OCI-M2 (cell line): ENCODE measurements around the gene MYL12B.
A peak's percentile ranks its signal among the peaks of the same experiment; 100 is the strongest.

ENCODE experiments used
- DNase-seq: peaks from one replicate; lab custom pipeline; 2025; ENCODE audit not compliant: unreplicated experiment; lab: John Stamatoyannopoulos, UW

MYL12B gene

DNA sequence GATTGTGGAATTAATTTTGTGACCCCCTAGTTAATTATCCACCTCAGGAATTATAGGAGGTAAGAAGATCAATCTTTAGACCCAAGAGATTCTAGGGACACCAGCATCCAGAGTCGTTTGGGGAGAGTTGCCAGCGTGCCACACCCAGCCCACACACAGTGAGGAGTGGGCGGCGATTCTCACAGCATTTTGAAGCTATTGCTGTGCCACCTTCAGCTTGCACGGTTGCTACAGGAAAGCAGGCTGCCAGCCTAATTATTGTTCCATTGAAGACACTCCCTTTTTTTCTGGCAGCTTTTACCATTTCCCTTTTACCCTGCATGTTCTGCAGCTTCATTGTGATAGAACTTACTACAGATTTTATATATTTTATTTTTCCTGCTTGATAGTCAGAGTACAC, 27.5 kb upstream of the MYL12B start:
- DNase-seq: no peak

DNA sequence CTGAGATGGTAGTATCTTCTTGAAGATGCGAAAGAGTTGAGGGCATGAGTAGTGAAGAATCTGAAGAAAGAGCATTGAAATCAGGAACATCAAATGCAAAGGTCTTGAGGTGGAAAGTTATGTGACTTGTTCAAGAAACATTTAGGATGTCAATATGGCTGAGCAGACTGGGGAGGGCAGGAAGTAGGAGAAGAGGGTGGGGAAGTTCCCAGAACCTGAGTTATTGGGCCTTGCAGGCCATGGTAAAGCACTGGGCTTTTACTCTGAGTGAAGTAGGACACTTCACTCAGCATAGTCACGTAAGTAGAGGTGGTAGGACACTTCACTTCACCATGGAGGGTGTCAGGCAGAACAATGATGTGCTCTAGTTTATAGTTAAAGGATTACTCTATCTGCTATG, 26.1 kb upstream of the MYL12B start:
- no peak for DNase-seq

DNA sequence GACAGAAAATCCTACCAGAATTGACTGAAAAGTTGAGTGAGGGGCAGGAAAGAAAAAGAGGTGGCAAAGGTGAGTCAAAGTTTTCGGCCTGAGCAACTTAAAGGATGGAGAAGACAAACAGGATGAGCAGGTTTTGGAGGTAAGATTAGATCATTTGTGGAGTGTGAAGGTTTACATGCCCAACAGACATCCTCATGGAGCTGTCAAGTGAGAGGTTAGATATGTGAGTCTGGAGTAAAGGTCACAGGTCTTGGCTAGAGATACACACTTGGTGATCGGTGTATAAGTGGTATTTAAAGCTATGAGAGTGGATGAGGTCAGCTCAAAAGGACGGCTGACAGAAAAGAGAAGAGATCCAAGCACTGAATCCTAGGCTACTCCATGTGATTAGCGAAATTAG, 25.5 kb upstream of the MYL12B start:
- no peak for DNase-seq

DNA sequence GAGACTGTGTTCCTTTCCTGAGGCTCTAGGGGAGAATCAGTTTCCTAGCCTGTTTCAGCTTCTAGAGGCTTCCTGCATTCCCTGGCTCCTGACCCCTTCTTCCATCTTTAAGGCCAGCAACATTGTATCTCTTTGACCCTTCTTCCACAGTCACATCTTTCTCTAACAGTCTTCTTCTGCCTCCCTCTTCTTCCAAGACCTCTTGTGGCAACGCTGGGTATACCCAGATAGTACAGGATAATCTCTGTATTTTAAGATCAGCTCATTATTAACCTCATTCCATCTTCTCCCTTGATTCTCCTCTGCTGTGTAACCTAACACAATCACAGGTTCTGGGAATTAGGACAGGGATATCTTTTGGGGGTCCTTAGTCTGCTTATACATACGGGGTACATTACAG, 23.2 kb upstream of the MYL12B start:
- no peak for DNase-seq

DNA sequence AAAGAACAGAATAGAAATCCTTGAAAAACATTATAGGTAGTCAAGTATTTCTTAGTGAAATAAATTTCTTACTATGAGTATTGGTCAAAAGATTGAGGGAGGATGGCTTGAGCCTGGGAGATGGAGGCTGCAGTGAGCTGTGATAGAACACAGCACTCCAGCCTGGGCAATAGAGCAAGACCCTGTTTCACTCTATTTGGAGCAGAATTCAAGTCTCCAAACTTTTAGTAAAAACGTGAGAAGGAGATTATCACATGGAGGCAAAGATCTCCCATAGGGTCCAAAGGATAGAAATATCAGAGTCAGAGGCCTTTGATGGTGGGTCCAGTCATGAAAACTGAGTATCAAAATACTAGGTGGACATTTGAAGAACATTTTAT, 16.8 kb upstream of the MYL12B start:
- DNase-seq: no peak

DNA sequence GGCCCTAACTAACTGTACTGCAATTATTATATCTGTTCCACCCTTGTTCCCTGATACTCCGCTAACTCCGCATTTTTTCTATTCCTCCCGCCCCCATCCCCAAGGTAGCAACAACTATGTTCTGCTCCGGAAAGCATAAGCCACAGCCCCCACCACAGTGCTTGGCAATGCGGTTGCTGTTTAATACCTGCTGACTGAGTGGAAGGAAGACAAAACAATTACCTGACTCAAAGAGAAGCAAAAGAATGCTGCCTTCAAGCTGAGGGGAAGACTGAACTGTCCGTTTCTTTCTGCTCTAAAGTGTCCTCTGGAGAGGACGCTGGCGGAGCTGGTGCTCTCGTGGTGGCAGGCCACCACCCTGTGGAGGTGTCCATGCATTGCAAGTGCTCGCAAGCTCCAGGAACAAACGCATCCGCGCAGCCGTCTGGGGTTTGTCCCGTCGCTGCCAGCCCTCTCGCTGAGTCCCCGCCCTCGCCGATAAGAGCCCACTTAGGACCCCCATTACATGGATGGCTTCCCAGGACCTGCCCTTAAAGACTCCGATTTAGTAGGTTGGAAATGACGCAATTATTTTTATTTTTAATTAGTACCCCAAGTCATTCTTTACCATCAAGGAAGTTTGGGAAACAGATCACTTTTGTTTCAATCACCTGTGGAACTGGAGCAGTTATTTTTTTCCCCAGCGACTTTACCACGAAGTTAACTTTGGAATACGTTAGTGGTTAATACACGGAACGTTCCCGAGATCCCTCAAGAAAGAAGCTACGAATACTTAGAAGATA, 15.9 kb upstream of the MYL12B start:
- DNase-seq: peak; percentile 42

DNA sequence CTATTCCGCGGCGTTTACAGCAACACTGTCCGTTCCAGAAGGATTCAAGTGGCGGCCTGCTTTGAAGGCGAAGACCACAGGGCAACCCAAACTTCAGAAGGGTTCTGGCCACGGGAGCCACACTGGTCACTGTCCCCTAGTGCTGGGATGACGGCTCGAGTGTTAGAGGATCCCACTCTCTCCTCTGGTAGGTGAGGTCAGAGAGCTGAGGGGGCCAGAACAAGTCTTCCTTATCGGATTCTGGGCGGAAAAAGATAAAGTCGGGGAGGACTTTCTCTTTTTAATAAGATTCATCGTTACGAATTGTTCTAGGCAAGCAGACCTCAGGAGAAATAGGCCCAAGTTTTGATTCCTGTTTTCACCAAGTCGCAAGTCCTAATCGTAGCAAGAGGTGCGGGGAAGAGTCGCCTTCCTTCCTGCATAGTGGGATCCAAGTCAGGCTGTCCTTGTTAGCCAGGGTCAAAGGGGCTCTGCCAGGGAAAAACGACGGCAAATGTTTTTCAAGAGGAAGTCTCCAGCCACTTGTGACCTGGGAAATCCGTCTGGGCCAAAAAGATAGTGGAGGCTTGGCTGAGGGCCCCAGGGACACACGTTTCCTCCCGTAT, 15.2 kb upstream of the MYL12B start:
- peak; percentile 84 for DNase-seq

DNA sequence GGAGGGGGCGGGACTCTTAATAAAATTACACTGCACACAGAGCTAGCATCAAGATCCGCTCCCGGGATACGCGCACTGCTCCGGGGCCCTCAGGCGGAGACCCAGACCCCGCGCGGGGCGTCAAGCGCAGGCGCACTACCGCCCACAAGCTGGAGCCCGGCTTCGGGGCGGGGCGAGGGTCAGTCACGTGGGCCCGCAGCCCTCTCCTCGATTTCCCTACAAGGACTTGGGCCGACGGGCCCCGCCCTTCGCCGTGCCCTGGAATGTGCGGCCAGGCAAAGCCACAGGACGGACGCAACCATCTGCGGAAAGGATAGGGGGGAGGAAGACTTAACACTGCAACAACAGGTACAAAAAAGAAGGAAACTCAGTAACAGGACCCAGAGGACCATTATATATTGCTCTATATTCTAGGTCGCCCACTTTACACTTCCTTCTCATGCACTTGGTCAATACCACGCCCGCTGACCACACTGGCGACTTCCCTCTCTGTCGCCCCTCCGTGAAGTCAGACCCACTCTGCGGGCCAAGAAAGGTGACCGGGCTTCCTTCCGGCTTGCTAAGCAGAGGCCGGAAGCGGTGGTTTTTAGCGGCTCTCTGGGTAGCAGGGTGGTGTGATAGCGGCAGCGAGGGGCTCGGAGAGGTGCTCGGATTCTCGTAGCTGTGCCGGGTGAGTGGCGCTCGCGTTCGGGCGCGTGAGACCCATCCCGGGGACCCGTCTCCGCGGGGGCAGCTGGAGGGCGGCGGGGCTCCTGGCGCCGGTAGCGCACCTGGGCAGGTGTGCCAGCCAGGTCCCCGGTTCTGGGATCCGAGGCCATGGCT, 14.5 kb upstream of the MYL12B start, which contains the start of gene MYL12A:
TSS of gene MYL12A (plus strand) at position 562 of the 822 bp plus-strand sequence. CDS start 5,447 bp downstream, outside the sequence.
- peak; percentile 97 for DNase-seq

DNA sequence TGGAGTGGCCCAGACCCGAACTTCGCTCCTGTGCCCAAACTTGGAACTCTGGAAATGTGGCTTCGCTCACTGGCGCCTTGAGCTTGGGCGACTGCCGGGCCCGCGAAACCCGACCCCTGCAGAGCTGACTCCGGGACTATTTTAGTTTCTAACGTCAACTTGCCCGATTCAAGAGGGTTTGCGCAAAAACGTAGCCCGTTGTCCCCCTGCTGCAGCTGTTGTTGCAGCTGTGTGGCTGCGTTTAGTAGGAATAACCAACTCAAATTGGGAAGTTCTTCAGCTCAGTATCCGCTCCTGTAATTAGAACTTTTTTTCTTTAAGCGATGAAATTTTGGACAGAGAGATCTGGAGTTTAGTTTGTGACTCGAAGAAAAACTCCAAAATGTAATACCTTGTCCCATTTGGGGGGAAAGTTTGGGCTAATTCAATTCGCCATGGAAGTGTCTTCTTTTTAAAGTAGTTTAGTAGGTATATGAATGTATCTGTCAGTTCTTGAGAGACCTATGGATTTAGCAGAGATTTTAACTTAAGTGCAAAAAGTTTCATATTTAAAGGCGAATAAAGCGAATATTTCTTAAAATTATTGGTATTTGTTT, 13.8 kb upstream of the MYL12B start:
- no peak for DNase-seq

DNA sequence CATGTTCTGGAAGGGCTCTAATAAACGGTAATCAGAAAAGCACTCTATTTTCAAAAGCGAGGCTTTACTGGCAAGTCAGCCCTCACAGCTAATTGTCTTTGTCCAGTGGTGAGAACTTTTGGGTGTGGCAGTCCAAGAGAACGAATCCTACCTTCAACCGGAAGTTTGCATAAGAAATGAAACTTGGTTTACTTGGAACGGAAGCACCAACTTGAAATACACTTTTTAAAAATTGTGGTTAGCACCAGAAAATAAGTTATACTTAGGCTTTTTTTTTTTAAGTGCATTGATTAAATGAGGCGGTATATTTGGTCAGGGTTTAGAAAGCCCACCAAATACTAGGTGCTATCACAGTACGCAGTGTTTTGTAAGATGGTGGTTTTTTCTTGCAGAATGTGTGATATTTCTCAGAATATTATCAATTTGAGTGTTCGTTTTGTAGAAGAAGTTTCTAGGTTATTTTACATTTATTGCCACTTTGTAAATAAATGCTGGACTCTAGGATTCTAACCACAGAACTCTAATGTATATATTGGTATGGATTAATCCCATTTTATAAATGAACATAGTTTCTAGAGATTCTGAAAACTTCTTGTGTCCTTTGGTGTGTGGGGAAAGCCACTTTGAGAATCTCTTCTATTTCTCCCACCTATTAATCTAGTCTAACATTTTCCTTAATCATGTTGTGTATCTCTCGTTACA, 13.1 kb upstream of the MYL12B start:
- DNase-seq: no peak

DNA sequence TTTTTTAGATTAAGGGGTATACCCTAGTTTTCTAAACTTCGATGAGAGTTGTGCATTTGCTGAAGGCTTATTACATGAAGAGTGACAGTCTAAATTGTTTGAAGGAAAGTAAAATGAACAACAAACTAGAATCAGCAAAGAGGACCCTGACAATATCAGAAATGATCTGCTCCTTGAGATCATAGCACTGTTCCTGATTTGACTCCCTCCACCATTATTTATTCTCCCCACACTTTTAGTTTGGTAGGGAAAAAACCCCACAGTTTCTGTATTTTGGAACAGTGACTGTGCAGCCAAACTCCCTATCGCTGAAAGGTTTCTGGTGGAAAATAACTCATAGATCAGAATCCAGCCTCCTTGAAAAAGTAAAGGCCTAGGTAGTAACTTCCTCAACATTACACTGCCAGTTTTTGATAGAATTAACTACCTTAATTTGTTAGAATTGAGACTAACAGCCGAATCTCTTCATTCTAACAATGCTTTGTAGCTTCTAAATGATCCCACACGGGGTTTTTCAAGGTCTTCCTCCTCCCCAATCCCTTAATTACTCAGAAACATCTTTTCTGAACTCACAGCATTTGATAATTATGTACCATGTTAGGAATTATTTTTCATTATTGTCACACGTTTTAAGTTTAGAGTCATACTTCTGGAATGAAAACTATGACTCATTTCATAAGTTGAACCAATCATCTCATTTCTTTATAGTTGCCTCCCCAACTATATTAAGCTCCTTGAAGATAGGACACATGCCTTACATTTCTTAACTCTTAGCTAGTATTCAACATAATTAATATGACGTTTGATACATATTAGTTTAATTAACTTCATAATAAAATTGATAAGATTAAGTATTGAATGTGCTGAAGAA, 11.5 kb upstream of the MYL12B start:
- DNase-seq: no peak

DNA sequence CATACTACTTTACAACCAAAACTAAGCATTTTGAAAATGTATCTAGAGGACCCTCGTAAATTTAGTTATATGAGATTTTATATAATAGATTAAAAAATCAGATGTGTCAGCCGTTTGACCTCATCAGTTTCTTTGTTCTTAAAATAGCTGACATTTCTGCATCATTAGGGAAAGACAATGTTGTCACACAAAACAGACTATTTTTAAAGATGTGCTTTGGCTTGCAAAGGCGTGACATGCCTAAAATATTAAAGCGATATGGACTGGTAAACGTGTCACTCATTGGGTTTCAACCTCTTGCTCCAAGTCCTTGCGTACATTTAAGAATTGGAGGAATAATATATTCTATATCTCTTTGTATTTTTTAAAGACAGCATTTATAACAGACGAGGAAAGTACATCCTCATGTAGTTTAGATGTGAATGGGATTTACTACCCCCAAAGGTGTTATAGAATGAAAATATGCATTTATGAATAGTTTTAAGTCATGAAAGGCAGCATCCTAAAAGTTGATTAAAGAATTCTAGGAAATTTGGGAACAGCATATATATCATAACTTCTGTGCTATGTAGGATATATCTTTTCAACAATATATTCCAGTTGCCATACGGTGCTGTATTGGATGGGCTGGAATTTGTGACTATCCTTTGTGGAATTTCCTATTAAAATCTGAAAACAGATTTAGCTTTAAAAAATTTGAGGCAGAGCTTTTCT, 10.5 kb upstream of the MYL12B start:
- DNase-seq: no peak

DNA sequence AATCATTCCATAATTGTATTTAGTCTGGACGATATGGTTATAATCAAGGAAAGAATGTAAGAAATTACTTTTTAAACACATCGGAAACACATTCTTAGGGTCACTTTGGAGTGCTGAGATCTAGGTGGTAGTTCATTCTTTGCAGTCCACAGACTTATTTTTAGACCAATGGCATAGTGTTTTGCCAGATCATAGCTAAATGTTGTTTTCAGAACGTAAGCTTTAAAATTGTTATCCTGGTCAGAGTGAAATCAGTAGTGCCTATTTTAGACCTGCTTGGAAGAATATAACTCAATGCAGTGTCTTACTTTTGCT, 10.0 kb upstream of the MYL12B start:
- no peak for DNase-seq

DNA sequence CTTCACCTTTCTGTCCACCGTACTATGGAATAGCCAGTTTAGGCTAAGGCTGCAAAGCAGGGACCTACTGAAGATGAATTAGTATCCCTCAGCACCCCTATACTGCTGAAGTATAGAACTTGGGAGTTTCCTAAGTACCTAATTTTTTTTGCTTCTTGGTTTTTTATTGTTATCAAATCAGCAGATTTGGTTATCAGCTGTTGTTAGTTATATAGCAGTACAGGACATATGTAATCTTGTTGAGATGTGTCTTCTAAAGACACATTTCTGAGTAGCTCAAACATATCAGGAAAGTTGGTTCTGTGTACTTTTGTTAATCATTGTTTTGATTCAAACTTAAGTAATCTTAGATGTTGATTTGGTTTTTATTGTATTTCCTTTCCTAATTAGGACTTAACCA, 9.1 kb upstream of the MYL12B start:
- DNase-seq: no peak

DNA sequence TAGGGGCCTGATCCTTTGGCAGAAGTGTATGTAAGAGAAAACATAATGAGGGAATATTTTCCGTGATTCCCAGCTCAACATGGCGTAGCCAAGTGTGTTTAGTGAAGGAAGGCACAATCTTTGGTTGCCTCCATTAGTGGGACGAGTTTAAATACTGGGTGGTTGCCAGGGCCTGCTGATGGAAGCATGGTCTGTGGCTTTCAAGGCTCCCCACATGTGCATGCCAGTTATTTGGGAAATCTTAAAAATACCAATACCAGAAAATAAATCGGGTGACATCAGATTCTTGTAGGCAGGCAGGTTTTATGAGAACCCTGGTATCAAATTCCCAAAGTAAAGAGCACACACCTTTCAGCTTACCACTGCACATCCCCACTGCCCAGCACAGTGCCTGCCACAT, 7.2 kb upstream of the MYL12B start:
- no peak for DNase-seq

DNA sequence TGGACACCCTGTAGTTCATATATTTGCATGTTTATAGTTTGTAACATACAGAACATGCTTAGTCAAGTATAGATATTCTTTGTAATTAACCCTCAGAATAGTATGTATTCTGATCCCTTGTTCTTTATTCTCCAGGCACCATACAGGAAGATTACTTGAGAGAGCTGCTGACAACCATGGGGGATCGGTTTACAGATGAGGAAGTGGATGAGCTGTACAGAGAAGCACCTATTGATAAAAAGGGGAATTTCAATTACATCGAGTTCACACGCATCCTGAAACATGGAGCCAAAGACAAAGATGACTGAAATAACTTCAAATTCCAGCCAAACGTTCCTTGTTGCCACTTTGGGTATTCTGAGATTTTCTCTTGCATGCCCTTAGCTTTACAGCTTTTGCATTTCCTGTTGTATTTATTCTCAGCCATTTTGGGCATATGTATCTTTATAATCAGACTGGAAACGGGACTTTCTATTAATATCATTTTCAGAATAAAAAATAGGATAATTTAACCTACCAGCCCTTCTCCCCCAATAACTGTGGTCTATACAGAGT, 6.2 kb upstream of the MYL12B start:
- DNase-seq: no peak

DNA sequence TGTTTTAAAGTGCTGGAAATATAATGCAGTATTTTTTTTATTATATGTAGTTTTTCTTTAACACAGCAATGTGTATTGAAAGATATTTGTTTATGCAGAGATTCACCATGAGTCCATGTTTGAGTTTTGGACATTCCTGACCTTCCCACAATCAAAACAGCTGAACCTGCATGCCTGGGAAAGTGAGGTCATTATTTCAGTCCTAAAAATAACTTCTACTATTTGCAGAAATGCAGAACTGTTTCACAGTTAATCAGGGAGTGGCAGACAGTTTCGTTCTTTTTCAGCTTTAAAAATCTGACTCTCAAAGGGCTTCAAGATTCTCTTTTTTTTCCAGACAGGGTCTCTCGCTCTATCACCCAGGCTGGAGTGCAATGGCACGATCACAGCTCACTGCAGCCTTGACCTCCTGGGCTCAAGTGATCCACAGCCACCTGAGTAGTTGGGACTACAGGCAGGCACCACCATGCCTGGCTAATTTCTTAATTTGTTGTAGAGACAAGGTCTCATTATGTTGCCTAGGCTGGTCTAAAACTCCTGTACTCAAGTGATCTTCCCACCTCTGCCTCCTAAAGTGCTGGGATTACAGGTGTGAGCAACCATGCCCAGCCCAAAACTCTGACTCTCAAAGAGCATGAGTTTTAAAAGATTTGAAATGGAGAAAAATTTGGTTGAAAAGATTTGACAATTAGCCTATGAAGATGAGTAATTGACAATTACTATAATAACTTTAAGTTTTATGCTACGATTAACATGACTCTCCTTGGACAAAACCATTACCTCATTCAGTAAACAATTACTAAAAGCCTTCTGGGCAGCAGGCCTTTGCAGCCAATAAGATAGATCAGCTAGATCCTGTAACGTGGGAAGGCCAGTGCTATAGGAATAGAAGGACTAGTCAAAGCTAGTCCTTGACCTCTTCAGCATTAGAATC, 5.0 kb upstream of the MYL12B start:
- no peak for DNase-seq

DNA sequence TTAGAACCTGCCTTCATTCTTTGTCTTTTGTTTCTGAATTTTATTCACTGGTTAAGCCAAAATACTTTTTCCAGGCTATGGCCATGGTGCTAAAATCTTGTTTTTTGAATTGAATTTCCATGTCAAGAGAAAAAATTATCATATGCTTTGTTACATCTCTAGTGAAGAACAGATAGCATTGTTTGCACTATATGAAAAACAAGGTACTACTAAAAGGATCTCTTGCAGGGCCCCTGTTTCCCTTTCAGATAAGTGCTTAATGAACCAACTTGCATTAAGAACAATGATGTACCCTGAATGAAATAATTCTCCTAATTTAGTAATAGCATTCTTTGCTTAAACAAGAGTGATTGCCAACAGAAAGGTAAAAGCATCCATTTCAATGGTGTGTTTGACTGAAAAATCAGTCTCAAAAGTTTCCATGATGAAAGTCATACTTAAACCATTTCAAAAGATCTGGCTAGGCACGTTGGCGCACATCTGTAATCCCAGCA, 4.3 kb upstream of the MYL12B start:
- DNase-seq: no peak
